Right atrium auricular region (tissue), 2 donors: Measurements from ENCODE around the gene NEGR1. TPM values are rescaled to one million over a fixed set of nuclear protein-coding genes. Genes with fewer than 3 reads are reported as not detected.

ENCODE experiments used
- DNase-seq: peaks from one replicate; pipeline ENCODE4 v3.0.0-alpha.2; 2019; ENCODE audit warnings: low spot score
- H3K27ac ChIP-seq, 2 donors: fragments of 200-600 bp; sonication (generic); 1 replicate in 1 of 2; 2 replicates in 1 of 2; pipeline ENCODE4 v1.5.1; 2016 to 2019
- H3K27me3 ChIP-seq, 2 donors: fragments of 200-600 bp; sonication (generic); one replicate each; pipeline versions ENCODE4 v1.5.1 to v1.6.0; 2017 to 2019
- H3K36me3 ChIP-seq: fragments of 200-600 bp; sonication (generic); one replicate; pipeline ENCODE4 v1.5.1; 2016
- H3K4me1 ChIP-seq, 2 donors: fragments of 200-600 bp; sonication (generic); one replicate each; pipeline versions ENCODE4 v1.5.1 to v1.6.0; 2017 to 2019
- H3K4me3 ChIP-seq, 2 donors: fragments of 200-600 bp; sonication (generic); 1 replicate in 1 of 2; 2 replicates in 1 of 2; pipeline ENCODE4 v1.5.1; 2017 to 2019; ENCODE audit warnings: mild to moderate bottlenecking in 1 of 2, moderate library complexity in 1 of 2
- H3K9me3 ChIP-seq, 2 donors: fragments of 200-600 bp; sonication (generic); one replicate each; pipeline ENCODE4 v1.5.1; 2019
- total RNA-seq, 2 donors: library from RNA; depleted of rRNA; stranded (reverse); fragments of >200 nt; gene quantifications; one replicate each; pipeline ENCODE4 v1.1.0, GENCODE V29; 2016
- TF ChIP-seq, protein P1 (sequence below), 2 donors: fragments of 200-600 bp; sonication (generic); IDR thresholded peaks; one replicate each; pipeline ENCODE4 v1.5.1; 2019; ENCODE audit warnings: antibody characterized with exemption in 2 of 2

The NEGR1 gene
- total RNA-seq: 1 to 10 TPM; 9.3 to 9.9 TPM

- peak within 1 kb of the TSS; percentile 58 to 62 for H3K4me3 ChIP-seq
- DNase-seq: peak; percentile 88
- no peaks in the 10 kb centered on the region for H3K36me3 ChIP-seq
- H3K27ac ChIP-seq: peak within 1 kb of the TSS; percentile 78 to 83
- no peaks in the 10 kb centered on the region for H3K27me3 ChIP-seq
- no peaks in the 10 kb centered on the region for H3K9me3 ChIP-seq
- peaks cover 0 to 10% of the 10 kb centered on the region in 2 donors for H3K4me1 ChIP-seq
- TF ChIP-seq, protein P1, sequence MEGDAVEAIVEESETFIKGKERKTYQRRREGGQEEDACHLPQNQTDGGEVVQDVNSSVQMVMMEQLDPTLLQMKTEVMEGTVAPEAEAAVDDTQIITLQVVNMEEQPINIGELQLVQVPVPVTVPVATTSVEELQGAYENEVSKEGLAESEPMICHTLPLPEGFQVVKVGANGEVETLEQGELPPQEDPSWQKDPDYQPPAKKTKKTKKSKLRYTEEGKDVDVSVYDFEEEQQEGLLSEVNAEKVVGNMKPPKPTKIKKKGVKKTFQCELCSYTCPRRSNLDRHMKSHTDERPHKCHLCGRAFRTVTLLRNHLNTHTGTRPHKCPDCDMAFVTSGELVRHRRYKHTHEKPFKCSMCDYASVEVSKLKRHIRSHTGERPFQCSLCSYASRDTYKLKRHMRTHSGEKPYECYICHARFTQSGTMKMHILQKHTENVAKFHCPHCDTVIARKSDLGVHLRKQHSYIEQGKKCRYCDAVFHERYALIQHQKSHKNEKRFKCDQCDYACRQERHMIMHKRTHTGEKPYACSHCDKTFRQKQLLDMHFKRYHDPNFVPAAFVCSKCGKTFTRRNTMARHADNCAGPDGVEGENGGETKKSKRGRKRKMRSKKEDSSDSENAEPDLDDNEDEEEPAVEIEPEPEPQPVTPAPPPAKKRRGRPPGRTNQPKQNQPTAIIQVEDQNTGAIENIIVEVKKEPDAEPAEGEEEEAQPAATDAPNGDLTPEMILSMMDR (IDR thresholded peaks at IDR 0.05): no peak
Observed at GRCh38 chr1:72282271-72283021, at the start of gene NEGR1. NEGR1 (minus strand) TSS chr1:72282539.

DNA sequence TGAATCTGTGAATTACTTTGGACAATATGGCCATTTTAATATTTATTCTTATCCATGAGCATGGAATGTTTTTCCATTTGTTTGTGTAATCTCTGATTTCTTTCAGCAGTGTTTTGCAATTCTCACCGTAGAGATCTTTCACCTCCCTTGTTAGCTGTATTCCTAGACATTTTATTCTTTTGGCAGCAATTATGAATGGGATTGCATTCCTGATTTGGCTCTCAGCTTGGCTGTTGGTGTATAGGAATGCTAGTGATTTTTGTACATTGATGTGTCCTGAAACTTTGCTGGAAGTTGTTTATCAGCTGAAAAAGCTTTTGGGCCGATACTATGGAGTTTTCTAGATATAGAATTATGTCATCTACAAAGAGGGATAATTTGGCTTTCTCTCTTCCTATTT, 44.2 kb upstream of the NEGR1 start:
- H3K27me3 ChIP-seq: no peaks in the 10 kb centered on the region

GRCh38 chr1:72324451-72324850, 42.1 kb upstream of the NEGR1 start:
- H3K27me3 ChIP-seq: no peaks in the 10 kb centered on the region
- H3K9me3 ChIP-seq: no peaks in the 10 kb centered on the region
- no peaks in the 10 kb centered on the region for H3K36me3 ChIP-seq
- no peak for DNase-seq
- no peaks in the 10 kb centered on the region for H3K4me1 ChIP-seq
- H3K4me3 ChIP-seq: no peak overlapping the region
- no peak overlapping the region for H3K27ac ChIP-seq
- TF ChIP-seq, protein P1 (IDR thresholded peaks at IDR 0.05): no peak

More for the DNA sequence above, 44.2 kb upstream of the NEGR1 start:
- DNase-seq: no peak
- TF ChIP-seq, protein P1 (IDR thresholded peaks at IDR 0.05): no peak
- Histone ChIP-seq H3K9me3 (no peaks in the 10 kb centered on the region), H3K4me1 (no peaks in the 10 kb centered on the region), H3K27ac (no peak overlapping the region), H3K4me3 (no peak overlapping the region), H3K36me3 (no peaks in the 10 kb centered on the region)

- DNase-seq: no peak
- no peak overlapping the region for H3K27ac ChIP-seq
- TF ChIP-seq, protein P1 (IDR thresholded peaks at IDR 0.05): no peak
- H3K4me1 ChIP-seq: no peaks in the 10 kb centered on the region
- no peaks in the 10 kb centered on the region for H3K9me3 ChIP-seq
- H3K36me3 ChIP-seq: no peaks in the 10 kb centered on the region
- H3K4me3 ChIP-seq: no peak overlapping the region
- H3K27me3 ChIP-seq: no peaks in the 10 kb centered on the region
Observed at GRCh38 chr1:72322910-72323309, 40.6 kb upstream of the NEGR1 start.

- Histone ChIP-seq H3K4me3 (no peak overlapping the region), H3K4me1 (no peaks in the 10 kb centered on the region), H3K27me3 (no peaks in the 10 kb centered on the region), H3K27ac (no peak overlapping the region), H3K9me3 (peaks cover 0 to 5% of the 10 kb centered on the region in 2 donors), H3K36me3 (no peaks in the 10 kb centered on the region)
- TF ChIP-seq, protein P1 (IDR thresholded peaks at IDR 0.05): no peak
- DNase-seq: no peak
Observed at GRCh38 chr1:72296501-72296900, 14.2 kb upstream of the NEGR1 start.

- Histone ChIP-seq H3K4me1 (peaks cover 0 to 10% of the 10 kb centered on the region in 2 donors), H3K27me3 (no peaks in the 10 kb centered on the region), H3K4me3 (no peak overlapping the region), H3K36me3 (no peaks in the 10 kb centered on the region), H3K9me3 (no peaks in the 10 kb centered on the region), H3K27ac (no peak overlapping the region)
- DNase-seq: no peak
- TF ChIP-seq, protein P1 (IDR thresholded peaks at IDR 0.05): no peak
Observed at GRCh38 chr1:72288886-72289285, 6.5 kb upstream of the NEGR1 start.
